D721Med (cell line): ENCODE results near the gene OSBPL10.

ENCODE experiments used
- DNase-seq: peaks from one replicate; pipeline ENCODE4 v3.0.0; 2011; ENCODE audit warnings: low spot score; ENCODE audit not compliant: insufficient read length
- FAIRE-seq: peaks from 2 replicates; lab custom pipeline; 2011; peaks lifted over from hg19 to GRCh38; lab: Jason Lieb, UNC
- TF ChIP-seq, protein P1 (sequence below): IDR thresholded peaks from 2 replicates; pipeline ENCODE4 v1.5.1; 2012; ENCODE audit warnings: mild to moderate bottlenecking, control low read depth; ENCODE audit not compliant: insufficient read depth; ENCODE audit errors: missing control alignments

Gene OSBPL10

DNA sequence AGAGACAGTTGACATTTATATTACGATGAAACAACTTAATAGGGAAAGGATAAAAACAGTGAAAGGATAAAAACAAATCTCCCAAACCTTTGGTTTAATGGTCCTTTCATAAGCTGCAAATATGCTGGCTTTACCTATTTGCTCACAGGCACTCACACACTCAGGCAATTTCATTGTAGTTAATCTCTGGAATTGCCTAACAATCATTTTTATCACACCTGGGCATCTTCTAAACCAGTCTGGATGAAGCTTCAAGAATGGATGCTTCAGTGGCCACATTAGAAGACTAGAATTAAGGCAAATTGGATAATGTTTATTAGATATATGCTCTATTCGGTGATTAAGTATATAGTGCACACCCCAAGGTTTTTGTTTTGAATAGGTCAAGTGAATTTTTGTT, 13.5 kb downstream of the OSBPL10 start:
- DNase-seq (no peak), FAIRE-seq (no peak)
- TF ChIP-seq, protein P1, sequence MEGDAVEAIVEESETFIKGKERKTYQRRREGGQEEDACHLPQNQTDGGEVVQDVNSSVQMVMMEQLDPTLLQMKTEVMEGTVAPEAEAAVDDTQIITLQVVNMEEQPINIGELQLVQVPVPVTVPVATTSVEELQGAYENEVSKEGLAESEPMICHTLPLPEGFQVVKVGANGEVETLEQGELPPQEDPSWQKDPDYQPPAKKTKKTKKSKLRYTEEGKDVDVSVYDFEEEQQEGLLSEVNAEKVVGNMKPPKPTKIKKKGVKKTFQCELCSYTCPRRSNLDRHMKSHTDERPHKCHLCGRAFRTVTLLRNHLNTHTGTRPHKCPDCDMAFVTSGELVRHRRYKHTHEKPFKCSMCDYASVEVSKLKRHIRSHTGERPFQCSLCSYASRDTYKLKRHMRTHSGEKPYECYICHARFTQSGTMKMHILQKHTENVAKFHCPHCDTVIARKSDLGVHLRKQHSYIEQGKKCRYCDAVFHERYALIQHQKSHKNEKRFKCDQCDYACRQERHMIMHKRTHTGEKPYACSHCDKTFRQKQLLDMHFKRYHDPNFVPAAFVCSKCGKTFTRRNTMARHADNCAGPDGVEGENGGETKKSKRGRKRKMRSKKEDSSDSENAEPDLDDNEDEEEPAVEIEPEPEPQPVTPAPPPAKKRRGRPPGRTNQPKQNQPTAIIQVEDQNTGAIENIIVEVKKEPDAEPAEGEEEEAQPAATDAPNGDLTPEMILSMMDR = no peak

DNA sequence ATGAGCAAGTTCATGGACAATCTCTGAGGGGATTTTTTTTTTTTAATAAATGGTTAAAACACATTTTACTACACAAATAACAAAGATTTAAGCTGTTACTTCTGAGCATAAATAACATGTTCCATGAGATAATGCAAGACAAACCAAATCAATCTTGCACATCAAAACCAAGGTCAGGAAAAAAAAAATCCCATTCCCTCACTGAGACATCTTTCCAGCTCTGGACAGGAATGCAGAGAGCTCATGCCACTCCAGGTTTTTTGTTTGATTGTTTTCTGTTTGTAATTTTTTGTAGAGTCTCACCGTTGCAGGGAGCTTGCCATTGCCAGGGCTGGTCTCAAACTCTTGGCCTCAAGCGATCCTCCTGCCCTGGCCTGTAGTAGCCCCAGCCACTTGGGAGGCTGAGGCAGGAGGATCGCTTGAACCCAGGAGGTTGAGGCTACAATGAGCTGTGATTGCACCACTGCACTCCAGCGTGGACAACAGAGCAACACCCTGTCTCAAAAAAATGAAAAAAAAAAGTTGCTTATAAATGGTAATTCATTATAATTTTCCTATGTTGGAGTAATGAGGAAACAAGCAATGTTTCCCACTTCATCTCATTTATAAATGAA, 14.0 kb downstream of the OSBPL10 start:
- TF ChIP-seq, protein P1 = no peak

DNA sequence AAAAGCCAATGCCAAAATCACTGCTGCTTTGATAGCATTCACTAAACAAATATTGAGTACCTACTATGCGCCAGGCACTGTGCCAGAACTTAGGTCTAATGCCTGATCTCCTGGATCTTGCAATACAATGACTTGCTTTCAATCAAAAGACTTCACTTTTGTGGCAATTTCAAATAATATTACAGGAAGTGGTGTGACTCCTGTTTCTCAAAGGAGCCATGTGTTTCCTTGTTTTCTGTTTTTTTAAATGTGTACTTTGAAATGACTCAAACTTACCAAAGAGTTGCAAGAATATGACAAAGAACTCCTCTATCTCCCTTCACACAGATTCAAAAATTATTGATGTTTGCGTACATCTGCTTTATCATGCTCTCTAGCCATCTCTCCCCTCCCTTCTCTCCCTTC, 18.3 kb downstream of the OSBPL10 start:
- no peak for DNase-seq
- TF ChIP-seq, protein P1 = no peak
- no peak for FAIRE-seq

More for the DNA sequence above, 14.0 kb downstream of the OSBPL10 start:
- no peak for DNase-seq
- FAIRE-seq = no peak

DNA sequence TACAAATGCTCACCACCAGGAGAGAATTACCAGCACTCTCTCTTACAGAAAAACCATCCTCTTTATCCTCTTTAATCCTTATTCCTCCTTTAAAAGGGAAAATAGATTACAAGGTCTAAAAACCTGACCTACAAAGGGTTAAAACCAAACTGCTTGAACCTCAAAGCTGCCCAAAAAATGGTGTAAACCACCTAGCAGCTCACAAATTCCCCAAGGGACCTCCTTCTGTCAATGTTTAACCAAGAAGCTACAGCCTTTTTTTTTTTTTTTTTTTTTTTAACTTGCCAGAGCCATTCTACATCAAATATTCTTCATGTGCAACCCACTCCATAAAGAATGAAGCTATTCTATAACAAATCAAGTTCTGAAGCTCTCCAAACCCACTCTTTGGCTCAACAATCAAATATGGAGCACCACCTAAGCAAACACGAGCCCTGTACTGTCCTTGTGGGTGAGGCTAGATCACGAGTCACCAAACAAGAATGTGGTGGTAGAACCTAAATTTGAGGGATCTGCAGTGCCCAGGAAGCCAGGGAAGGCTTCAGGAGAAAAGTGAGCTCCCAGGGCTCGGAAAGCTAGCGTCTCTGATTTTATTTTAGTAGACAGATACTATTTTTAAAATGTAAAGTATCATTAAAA, 20.1 kb downstream of the OSBPL10 start:
- no peak for DNase-seq
- no peak for FAIRE-seq
- TF ChIP-seq, protein P1 = no peak

DNA sequence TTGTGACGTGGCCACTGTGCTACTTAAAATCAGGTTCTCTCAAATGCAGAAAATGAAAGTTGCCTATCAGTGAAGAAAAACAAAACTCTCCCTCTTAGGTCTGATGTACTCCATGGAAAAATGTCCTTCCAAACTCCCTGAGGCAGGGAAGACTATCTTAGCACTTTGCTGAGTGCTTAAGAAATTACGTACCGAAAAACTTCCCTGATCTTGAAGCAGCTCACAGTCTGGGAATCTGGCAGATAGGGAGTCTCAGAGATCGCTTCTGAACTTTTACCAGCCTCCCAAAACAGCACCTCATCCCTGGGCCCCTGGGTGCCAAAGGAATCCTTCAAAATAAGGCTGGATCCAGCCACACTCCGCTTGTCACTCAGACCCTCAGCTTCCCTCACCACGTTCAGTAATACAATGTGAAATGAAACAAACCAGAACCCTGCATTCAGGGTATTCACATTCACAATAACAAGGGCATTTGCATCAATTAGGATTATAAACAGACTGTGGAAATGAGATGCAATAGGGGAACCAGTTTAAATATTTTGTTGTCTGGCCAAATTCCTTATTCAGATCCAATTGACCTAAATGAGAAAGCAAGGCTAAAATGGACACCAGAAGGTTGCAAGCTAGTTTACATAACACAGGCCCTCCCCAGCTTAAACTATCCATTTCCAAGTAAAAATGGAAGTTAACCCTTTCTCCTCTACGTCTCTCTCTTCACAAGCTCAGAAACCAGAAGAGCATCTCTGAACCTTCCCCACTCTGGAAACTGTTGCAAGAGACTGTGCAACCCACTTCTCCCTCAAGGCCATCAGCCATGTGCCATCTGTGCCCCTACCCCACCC, 20.9 kb downstream of the OSBPL10 start:
- TF ChIP-seq, protein P1 = no peak
- DNase-seq = no peak
- FAIRE-seq = no peak

DNA sequence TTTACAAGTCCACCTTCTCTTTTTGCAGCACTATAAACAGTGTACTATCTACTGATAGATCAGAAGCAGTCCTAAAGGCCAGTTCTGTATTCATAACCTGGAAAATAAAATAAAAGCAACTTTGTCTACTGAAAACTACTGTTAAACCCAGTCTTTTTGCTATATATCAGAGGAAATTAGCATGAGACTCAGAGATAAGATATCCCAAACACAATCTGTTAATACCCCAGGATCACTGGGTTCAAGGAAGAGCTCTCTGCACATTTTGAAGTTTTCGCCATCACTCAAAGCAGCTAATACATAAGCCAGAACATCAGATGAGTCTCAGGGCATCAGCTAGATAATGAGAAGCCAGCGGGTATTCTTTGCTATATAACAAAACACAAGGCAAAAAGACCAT, 21.8 kb downstream of the OSBPL10 start:
- no peak for FAIRE-seq
- TF ChIP-seq, protein P1 = no peak

DNA sequence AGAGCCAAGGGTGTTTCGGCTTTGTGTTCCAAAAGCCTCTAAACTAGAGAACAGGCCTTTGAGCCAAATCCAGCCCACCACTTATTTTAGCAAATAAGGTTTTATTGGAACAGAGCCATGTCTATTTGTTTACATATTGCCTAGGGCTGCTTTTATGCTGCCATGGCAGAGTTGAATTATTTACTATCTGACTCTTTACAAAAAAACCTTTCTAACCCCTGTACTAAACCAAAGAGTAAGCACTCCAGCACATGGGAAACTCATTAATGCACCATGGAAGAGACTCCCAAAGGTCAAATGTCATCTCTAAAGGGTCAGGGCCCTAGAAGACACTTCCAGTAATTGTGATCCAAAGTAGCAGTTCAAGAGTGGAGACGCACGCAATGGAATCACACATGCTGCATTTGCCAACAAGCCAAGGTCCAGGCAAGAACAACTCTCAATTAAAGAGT, 22.3 kb downstream of the OSBPL10 start:
- TF ChIP-seq, protein P1 = no peak
- DNase-seq = no peak

More for the DNA sequence above, 21.8 kb downstream of the OSBPL10 start:
- no peak for DNase-seq

More for the DNA sequence above, 22.3 kb downstream of the OSBPL10 start:
- no peak for FAIRE-seq
